Activated CD4-positive, alpha-beta T cell treated with anti-CD3 and anti-CD28 coated beads, Interleukin-2, amount 50 U/mL, for 48 hours (primary cell): ENCODE results near the gene CFAP92.
A peak's percentile ranks its signal among the peaks of the same experiment; 100 is the strongest.
"Not testable (repeated sequence)": the region's sequence is repeated elsewhere in the genome, so short reads cannot be mapped to it uniquely, and the experiment has no call there.

Source experiments
- DNase-seq, 2 experiments: peaks; one replicate each; pipeline ENCODE4 v3.0.0-alpha.2; 2020

Gene CFAP92

GRCh38 chr3:128932516-128933212 is 61.2 kb downstream of the CFAP92 start:
- no peak for DNase-seq

- no peak for DNase-seq
Measured at GRCh38 chr3:128931046-128931445, 62.8 kb downstream of the CFAP92 start.

GRCh38 chr3:128929364-128929763 is 64.5 kb downstream of the CFAP92 start:
- DNase-seq, result no peak

- DNase-seq, result not testable (repeated sequence)
Measured at GRCh38 chr3:128923986-128924385, 69.9 kb downstream of the CFAP92 start.

- DNase-seq, result no peak
Measured at GRCh38 chr3:128923576-128923975, 70.3 kb downstream of the CFAP92 start.

- DNase-seq, result peak; percentile 55 to 68
Measured at GRCh38 chr3:128922804-128923459, 70.9 kb downstream of the CFAP92 start.

- no peak for DNase-seq
Measured at GRCh38 chr3:128919988-128920387, 73.9 kb downstream of the CFAP92 start.

GRCh38 chr3:128917291-128917690 is 76.6 kb downstream of the CFAP92 start:
- no peak for DNase-seq

GRCh38 chr3:128914966-128915645 is 78.8 kb downstream of the CFAP92 start:
- DNase-seq, result no peak

- no peak for DNase-seq
Measured at GRCh38 chr3:128911911-128912310, 82.0 kb downstream of the CFAP92 start.

GRCh38 chr3:128910006-128910405 is 83.9 kb downstream of the CFAP92 start:
- DNase-seq, result no peak

GRCh38 chr3:128908951-128909350 is 84.9 kb downstream of the CFAP92 start:
- DNase-seq, result no peak

- no peak for DNase-seq
Measured at GRCh38 chr3:128907706-128908445, 86.0 kb downstream of the CFAP92 start.

- no peak for DNase-seq
Measured at GRCh38 chr3:128906804-128907525, 86.9 kb downstream of the CFAP92 start.

- no peak for DNase-seq
Measured at GRCh38 chr3:128906031-128906803, 87.7 kb downstream of the CFAP92 start.

GRCh38 chr3:128903501-128903900 is 90.4 kb downstream of the CFAP92 start:
- DNase-seq, result no peak

GRCh38 chr3:128902426-128902825 is 91.5 kb downstream of the CFAP92 start:
- DNase-seq, result no peak

- DNase-seq, result no peak
Measured at GRCh38 chr3:128895843-128896697, 97.8 kb downstream of the CFAP92 start.

GRCh38 chr3:128889139-128889894 is 104.6 kb downstream of the CFAP92 start:
- DNase-seq, result no peak

- no peak for DNase-seq
Measured at GRCh38 chr3:128884992-128885391, 108.9 kb downstream of the CFAP92 start.
